ENCODE results near the gene PRKD2. TPM values are rescaled to one million over a fixed set of nuclear protein-coding genes. Genes with fewer than 3 reads are reported as not detected.
A peak's percentile ranks its signal among the peaks of the same experiment; 100 is the strongest.

The PRKD2 gene
- total RNA-seq, 1 experiment from 2014 or later, result 30.4 TPM

DNA sequence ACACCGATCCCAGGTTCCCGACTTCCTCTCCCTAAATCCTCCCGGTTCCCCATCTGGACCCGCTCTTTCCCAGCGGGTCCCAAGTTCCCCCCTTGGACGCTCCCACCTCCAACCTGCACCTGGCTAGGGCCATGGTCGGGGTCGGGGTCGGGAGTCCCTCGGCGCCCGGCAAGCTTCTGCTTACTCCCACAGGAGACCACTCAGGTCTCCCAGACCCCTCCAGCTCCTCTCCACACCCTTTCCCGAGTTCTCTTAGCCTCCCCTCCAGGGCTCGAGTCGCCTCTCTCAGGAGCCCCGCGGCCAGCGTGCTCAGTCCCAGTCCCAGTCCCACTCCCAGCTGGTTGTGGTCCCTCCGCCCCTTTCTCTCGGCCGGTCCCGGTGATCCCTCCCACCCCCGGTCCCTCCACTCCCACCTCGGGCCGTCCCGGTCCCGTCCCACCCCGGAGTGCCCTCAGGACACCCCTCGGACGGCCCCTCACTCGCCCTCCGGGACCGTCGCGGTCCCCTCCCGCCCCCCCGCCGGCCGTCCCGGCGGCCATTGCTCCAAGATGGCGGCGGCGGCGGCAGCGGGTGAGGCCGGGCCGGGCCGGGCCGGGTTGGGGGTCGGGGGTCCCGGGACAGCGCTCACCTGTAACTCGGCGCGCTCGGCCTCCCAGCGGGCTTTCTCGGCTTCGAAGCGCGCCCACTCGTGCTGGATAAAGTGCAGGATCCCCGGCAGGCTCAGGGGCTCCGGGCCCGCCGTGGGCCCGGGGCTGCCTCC, 28.8 kb upstream of the PRKD2 start, which contains the start of gene FKRP:
TSS of gene FKRP (plus strand) at position 537 of the 760 bp plus-strand sequence. CDS start 9,394 bp downstream, outside the sequence.
- peaks cover 25% of the 10 kb centered on the region for H3K36me3 Mint-ChIP-seq (ENCODE audit: insufficient read depth, unreplicated experiment)
- no peak for DNase-seq (ENCODE audit: unreplicated experiment)
- H3K4me1 Mint-ChIP-seq (ENCODE audit: insufficient read depth, unreplicated experiment), result peaks cover 22% of the 10 kb centered on the region
- POLR2A ChIA-PET, result interaction anchor here (0.5 to 2.2 kb wide), 9 partner anchors 9 to 276 kb away, joined by 3 to 14 read pairs (median 3); no protein-coding TSS in a partner anchor
- intact Hi-C loops (cut with micrococcal nuclease), result loop anchor here (5.0 kb wide), 1 partner anchor 37 kb away; no protein-coding TSS in a partner anchor
- no peaks in the 10 kb centered on the region for H3K9me3 Mint-ChIP-seq (ENCODE audit: unreplicated experiment)
- H3K27me3 Mint-ChIP-seq (ENCODE audit: insufficient read depth, unreplicated experiment), result no peaks in the 10 kb centered on the region
- CTCF ChIA-PET, result interaction anchor here (1.4 to 1.7 kb wide), 2 partner anchors 12 to 97 kb away, joined by 4 to 7 read pairs; no protein-coding TSS in a partner anchor
- peak within 1 kb of the TSS; percentile 97 for H3K4me3 Mint-ChIP-seq (ENCODE audit: unreplicated experiment)
- BruUV-seq (replicated peaks), result no TSS peak
- TF ChIP-seq, protein P1, sequence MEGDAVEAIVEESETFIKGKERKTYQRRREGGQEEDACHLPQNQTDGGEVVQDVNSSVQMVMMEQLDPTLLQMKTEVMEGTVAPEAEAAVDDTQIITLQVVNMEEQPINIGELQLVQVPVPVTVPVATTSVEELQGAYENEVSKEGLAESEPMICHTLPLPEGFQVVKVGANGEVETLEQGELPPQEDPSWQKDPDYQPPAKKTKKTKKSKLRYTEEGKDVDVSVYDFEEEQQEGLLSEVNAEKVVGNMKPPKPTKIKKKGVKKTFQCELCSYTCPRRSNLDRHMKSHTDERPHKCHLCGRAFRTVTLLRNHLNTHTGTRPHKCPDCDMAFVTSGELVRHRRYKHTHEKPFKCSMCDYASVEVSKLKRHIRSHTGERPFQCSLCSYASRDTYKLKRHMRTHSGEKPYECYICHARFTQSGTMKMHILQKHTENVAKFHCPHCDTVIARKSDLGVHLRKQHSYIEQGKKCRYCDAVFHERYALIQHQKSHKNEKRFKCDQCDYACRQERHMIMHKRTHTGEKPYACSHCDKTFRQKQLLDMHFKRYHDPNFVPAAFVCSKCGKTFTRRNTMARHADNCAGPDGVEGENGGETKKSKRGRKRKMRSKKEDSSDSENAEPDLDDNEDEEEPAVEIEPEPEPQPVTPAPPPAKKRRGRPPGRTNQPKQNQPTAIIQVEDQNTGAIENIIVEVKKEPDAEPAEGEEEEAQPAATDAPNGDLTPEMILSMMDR (IDR thresholded peaks at IDR 0.05; ENCODE audit: unreplicated experiment), result no peak
- H3K27ac Mint-ChIP-seq (ENCODE audit: low read depth, unreplicated experiment), result peak within 1 kb of the TSS; percentile 88

DNA sequence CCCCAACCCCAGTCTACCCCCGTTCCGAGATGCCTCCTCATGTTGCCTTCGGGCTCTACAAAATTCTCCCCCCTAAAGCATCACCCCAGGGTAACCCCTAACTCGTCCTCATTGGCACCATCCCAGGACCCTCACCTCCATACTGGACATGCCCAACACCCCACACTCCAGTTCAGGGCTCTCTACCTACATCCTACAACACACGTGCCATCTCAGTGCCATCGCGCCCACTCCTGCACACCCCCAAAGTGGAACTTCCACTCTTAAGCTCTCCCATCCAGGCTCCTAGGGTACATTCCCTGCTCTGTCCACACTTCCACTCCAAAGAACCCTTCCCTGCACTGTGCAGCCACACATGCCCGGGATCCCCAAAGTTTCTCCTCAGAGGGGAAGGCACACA, 28.1 kb upstream of the PRKD2 start:
- Mint-ChIP-seq H3K4me3 (ENCODE audit: unreplicated experiment) (peak overlapping the region; percentile 97), H3K9me3 (ENCODE audit: unreplicated experiment) (no peaks in the 10 kb centered on the region), H3K27me3 (ENCODE audit: insufficient read depth, unreplicated experiment) (no peaks in the 10 kb centered on the region), H3K4me1 (ENCODE audit: insufficient read depth, unreplicated experiment) (peaks cover 28% of the 10 kb centered on the region), H3K27ac (ENCODE audit: low read depth, unreplicated experiment) (peak overlapping the region; percentile 88), H3K36me3 (ENCODE audit: insufficient read depth, unreplicated experiment) (peaks cover 21% of the 10 kb centered on the region)
- TF ChIP-seq, protein P1 (IDR thresholded peaks at IDR 0.05; ENCODE audit: unreplicated experiment), result no peak
- intact Hi-C loops (cut with micrococcal nuclease), result loop anchor here (5.0 kb wide), 1 partner anchor 37 kb away; no protein-coding TSS in a partner anchor
- ChIA-PET POLR2A (interaction anchor here (0.5 to 2.2 kb wide), 11 partner anchors 8 to 334 kb away, joined by 3 to 14 read pairs (median 3); partner anchors contain the start of gene SLC1A5), CTCF (interaction anchor here (1.4 to 1.7 kb wide), 2 partner anchors 13 to 97 kb away, joined by 4 to 7 read pairs; no protein-coding TSS in a partner anchor)
- BruUV-seq (replicated peaks), result no TSS peak
- no peak for DNase-seq (ENCODE audit: unreplicated experiment)

DNA sequence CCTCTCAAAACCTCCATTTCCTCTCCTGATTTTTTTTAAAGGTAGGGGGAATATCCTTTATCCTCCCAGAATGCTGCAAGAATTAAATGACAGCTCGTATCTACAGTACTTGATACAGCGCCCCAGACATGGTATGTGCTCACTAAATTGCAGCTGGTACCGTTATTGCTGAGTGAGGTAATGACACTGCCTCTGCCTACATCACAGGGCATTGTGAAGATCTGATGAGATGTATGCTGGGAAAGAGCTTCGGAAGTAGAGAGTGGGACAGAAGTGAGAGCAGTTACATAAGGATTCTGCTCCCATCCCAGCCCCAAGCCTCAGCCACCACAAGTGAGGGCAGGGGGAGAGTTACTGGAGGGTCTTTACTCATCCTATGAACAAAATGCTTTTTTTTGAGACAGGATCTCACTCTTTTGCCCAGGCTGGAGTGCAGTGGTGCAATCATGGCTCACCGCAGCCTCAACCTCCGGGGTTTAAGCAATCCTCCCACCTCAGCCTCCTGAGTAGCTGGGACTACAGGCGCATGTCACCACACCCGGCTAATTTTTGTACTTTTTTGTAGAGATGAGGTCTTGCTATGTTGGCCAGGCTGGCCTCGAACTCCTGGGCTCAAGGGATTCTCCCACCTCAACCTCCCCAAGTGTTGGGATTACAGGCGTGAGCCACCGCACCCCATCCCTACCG, 27.2 kb upstream of the PRKD2 start:
- peak overlapping the region; percentile 97 for H3K4me3 Mint-ChIP-seq (ENCODE audit: unreplicated experiment)
- intact Hi-C loops (cut with micrococcal nuclease), result no loop called here
- peaks cover 20% of the 10 kb centered on the region for H3K36me3 Mint-ChIP-seq (ENCODE audit: insufficient read depth, unreplicated experiment)
- no peaks in the 10 kb centered on the region for H3K9me3 Mint-ChIP-seq (ENCODE audit: unreplicated experiment)
- POLR2A ChIA-PET, result interaction anchor here (0.7 to 2.2 kb wide), 7 partner anchors 30 to 335 kb away, joined by 3 to 14 read pairs (median 4); partner anchors contain the start of gene SLC1A5
- H3K27ac Mint-ChIP-seq (ENCODE audit: low read depth, unreplicated experiment), result peak overlapping the region; percentile 88
- CTCF ChIA-PET, result interaction anchor here (0.6 to 1.7 kb wide), 4 partner anchors 8 to 379 kb away, joined by 3 to 7 read pairs (median 4); no protein-coding TSS in a partner anchor
- peaks cover 28% of the 10 kb centered on the region for H3K4me1 Mint-ChIP-seq (ENCODE audit: insufficient read depth, unreplicated experiment)
- BruUV-seq (replicated peaks), result TSS peak; percentile 16
- DNase-seq (ENCODE audit: unreplicated experiment), result no peak
- H3K27me3 Mint-ChIP-seq (ENCODE audit: insufficient read depth, unreplicated experiment), result no peaks in the 10 kb centered on the region
- TF ChIP-seq, protein P1 (IDR thresholded peaks at IDR 0.05; ENCODE audit: unreplicated experiment), result no peak
